ENCODE results near the gene CYBC1. TPM values are rescaled to one million over a fixed set of nuclear protein-coding genes. Genes with fewer than 3 reads are reported as not detected.
A peak's percentile ranks its signal among the peaks of the same experiment; 100 is the strongest.

The CYBC1 gene
- total RNA-seq, 1 donor from 2014 or later: 124 TPM

GRCh38 chr17:82424001-82424862, 26.3 kb downstream of the CYBC1 start:
- Histone ChIP-seq H3K4me3 (peak overlapping the region in 1 of 2 donors; percentile 27), H3K9me3 (peaks cover 0 to 6% of the 10 kb centered on the region in 2 donors), H3K27me3 (no peaks in the 10 kb centered on the region), H3K27ac (no peak overlapping the region), H3K36me3 (no peaks in the 10 kb centered on the region), H3K4me1 (peaks cover 2% of the 10 kb centered on the region in 2 donors)
- no peak for DNase-seq (ENCODE audit: low spot score in 2 of 2)
- intact Hi-C loops (cut with DNase I): no loop called here
- TF ChIP-seq, protein P1, sequence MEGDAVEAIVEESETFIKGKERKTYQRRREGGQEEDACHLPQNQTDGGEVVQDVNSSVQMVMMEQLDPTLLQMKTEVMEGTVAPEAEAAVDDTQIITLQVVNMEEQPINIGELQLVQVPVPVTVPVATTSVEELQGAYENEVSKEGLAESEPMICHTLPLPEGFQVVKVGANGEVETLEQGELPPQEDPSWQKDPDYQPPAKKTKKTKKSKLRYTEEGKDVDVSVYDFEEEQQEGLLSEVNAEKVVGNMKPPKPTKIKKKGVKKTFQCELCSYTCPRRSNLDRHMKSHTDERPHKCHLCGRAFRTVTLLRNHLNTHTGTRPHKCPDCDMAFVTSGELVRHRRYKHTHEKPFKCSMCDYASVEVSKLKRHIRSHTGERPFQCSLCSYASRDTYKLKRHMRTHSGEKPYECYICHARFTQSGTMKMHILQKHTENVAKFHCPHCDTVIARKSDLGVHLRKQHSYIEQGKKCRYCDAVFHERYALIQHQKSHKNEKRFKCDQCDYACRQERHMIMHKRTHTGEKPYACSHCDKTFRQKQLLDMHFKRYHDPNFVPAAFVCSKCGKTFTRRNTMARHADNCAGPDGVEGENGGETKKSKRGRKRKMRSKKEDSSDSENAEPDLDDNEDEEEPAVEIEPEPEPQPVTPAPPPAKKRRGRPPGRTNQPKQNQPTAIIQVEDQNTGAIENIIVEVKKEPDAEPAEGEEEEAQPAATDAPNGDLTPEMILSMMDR (IDR thresholded peaks at IDR 0.05): peak; percentile 50 to 53 (median 52)

DNA sequence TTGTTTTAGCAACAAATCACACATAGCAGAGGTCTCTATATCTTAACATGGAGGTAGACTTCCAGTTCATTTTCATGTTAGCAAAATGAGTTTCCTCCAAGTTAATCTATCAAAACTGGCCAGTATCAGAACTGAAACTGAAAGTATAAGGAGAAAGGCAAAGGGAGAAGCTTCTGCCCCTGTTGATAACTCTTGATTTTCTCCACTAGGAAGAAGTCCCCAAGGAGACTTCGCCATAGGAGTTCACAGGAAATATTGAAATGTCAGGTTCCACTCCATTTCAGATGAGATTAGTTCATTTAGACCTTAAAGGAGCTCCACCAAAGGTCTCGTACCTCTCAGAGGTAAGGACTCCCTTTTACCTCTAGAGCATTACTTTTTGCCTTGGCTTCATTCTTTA, 31.0 kb downstream of the CYBC1 start:
- Histone ChIP-seq H3K4me1 (peaks cover 6 to 10% of the 10 kb centered on the region in 2 donors), H3K4me3 (peak overlapping the region; percentile 79 to 96), H3K9me3 (peaks cover 0 to 6% of the 10 kb centered on the region in 2 donors), H3K27me3 (no peaks in the 10 kb centered on the region), H3K36me3 (no peaks in the 10 kb centered on the region), H3K27ac (no peak overlapping the region)
- TF ChIP-seq, protein P1 (IDR thresholded peaks at IDR 0.05): no peak
- DNase-seq (ENCODE audit: low spot score in 2 of 2): no peak
- intact Hi-C loops (cut with DNase I): loop anchor here (2.0 kb wide), 1 partner anchor 77 kb away; no protein-coding TSS in a partner anchor

- TF ChIP-seq, protein P1 (IDR thresholded peaks at IDR 0.05): peak in 1 of 3 experiments; percentile 32
- peak in 1 of 2 donors; percentile 89 for DNase-seq (ENCODE audit: low spot score in 2 of 2)
- intact Hi-C loops (cut with DNase I): loop anchor here (1.0 to 2.0 kb wide), 2 partner anchors 32 to 79 kb away; partner anchors contain the start of gene CYBC1
- no peaks in the 10 kb centered on the region for H3K27me3 ChIP-seq
- no peaks in the 10 kb centered on the region for H3K36me3 ChIP-seq
- H3K4me3 ChIP-seq: peak within 1 kb of the TSS; percentile 79 to 96
- peak within 1 kb of the TSS; percentile 75 to 92 for H3K27ac ChIP-seq
- peaks cover 4 to 10% of the 10 kb centered on the region in 2 donors for H3K4me1 ChIP-seq
- peaks cover 0 to 6% of the 10 kb centered on the region in 2 donors for H3K9me3 ChIP-seq
Observed at GRCh38 chr17:82418001-82418986, 32.3 kb downstream of the CYBC1 start, which contains the start of the genes HEXD and OGFOD3. Gene HEXD, plus strand, starts transcription at chr17:82418347. Its CDS starts 1,453 bp downstream, at chr17:82419800. Gene OGFOD3, minus strand, starts transcription at chr17:82418586. Its CDS starts 101 bp downstream, at chr17:82418485.

- no peaks in the 10 kb centered on the region for H3K9me3 ChIP-seq
- no peak overlapping the region for H3K4me3 ChIP-seq
- H3K27ac ChIP-seq: no peak overlapping the region
- no peaks in the 10 kb centered on the region for H3K27me3 ChIP-seq
- no peaks in the 10 kb centered on the region for H3K36me3 ChIP-seq
- no peak for DNase-seq (ENCODE audit: low spot score in 2 of 2)
- H3K4me1 ChIP-seq: peaks cover 4 to 10% of the 10 kb centered on the region in 2 donors
- intact Hi-C loops (cut with DNase I): no loop called here
- TF ChIP-seq, protein P1 (IDR thresholded peaks at IDR 0.05): no peak
Observed at GRCh38 chr17:82416771-82417170, 33.8 kb downstream of the CYBC1 start.

GRCh38 chr17:82416264-82416663, 34.3 kb downstream of the CYBC1 start:
- DNase-seq (ENCODE audit: low spot score in 2 of 2): no peak
- H3K9me3 ChIP-seq: no peaks in the 10 kb centered on the region
- H3K27ac ChIP-seq: no peak overlapping the region
- TF ChIP-seq, protein P1 (IDR thresholded peaks at IDR 0.05): no peak
- H3K27me3 ChIP-seq: no peaks in the 10 kb centered on the region
- H3K36me3 ChIP-seq: no peaks in the 10 kb centered on the region
- peaks cover 4 to 10% of the 10 kb centered on the region in 2 donors for H3K4me1 ChIP-seq
- intact Hi-C loops (cut with DNase I): no loop called here
- H3K4me3 ChIP-seq: no peak overlapping the region

Measured in ascending aorta (tissue), 2 donors.